ENCODE results near the gene IPO13.

- no peak for TF ChIP-seq CTCF (conservative IDR thresholded peaks at IDR 0.05 in 1 of 2, IDR thresholded peaks at IDR 0.05 in 1 of 2; ENCODE audit: extremely low read depth in 1 of 2, insufficient read depth in 1 of 2, low read depth in 1 of 2, low read length in 2 of 2)
- no peak for TF ChIP-seq EZH2 (IDR thresholded peaks at IDR 0.05; ENCODE audit: borderline replicate concordance, low read length)
Observed at GRCh38 chr1:44016890-44017400, 70.2 kb downstream of the IPO13 start.
